Stimulated activated CD8-positive, alpha-beta memory T cell treated with anti-CD3 and anti-CD28 coated beads, Interleukin-12 subunit alpha, Interleukin-12 subunit beta, amount 100 ng/mL, for 1 hour (primary cell): Measurements from ENCODE around the gene TUT7.
"Not testable (repeated sequence)": the region's sequence is repeated elsewhere in the genome, so short reads cannot be mapped to it uniquely, and the experiment has no call there.

ENCODE experiments used
- DNase-seq: peaks from one replicate; pipeline ENCODE4 v3.0.0-alpha.2; 2020; ENCODE audit warnings: low read depth

Gene TUT7, protein sequence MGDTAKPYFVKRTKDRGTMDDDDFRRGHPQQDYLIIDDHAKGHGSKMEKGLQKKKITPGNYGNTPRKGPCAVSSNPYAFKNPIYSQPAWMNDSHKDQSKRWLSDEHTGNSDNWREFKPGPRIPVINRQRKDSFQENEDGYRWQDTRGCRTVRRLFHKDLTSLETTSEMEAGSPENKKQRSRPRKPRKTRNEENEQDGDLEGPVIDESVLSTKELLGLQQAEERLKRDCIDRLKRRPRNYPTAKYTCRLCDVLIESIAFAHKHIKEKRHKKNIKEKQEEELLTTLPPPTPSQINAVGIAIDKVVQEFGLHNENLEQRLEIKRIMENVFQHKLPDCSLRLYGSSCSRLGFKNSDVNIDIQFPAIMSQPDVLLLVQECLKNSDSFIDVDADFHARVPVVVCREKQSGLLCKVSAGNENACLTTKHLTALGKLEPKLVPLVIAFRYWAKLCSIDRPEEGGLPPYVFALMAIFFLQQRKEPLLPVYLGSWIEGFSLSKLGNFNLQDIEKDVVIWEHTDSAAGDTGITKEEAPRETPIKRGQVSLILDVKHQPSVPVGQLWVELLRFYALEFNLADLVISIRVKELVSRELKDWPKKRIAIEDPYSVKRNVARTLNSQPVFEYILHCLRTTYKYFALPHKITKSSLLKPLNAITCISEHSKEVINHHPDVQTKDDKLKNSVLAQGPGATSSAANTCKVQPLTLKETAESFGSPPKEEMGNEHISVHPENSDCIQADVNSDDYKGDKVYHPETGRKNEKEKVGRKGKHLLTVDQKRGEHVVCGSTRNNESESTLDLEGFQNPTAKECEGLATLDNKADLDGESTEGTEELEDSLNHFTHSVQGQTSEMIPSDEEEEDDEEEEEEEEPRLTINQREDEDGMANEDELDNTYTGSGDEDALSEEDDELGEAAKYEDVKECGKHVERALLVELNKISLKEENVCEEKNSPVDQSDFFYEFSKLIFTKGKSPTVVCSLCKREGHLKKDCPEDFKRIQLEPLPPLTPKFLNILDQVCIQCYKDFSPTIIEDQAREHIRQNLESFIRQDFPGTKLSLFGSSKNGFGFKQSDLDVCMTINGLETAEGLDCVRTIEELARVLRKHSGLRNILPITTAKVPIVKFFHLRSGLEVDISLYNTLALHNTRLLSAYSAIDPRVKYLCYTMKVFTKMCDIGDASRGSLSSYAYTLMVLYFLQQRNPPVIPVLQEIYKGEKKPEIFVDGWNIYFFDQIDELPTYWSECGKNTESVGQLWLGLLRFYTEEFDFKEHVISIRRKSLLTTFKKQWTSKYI (N-terminal part only)

DNA sequence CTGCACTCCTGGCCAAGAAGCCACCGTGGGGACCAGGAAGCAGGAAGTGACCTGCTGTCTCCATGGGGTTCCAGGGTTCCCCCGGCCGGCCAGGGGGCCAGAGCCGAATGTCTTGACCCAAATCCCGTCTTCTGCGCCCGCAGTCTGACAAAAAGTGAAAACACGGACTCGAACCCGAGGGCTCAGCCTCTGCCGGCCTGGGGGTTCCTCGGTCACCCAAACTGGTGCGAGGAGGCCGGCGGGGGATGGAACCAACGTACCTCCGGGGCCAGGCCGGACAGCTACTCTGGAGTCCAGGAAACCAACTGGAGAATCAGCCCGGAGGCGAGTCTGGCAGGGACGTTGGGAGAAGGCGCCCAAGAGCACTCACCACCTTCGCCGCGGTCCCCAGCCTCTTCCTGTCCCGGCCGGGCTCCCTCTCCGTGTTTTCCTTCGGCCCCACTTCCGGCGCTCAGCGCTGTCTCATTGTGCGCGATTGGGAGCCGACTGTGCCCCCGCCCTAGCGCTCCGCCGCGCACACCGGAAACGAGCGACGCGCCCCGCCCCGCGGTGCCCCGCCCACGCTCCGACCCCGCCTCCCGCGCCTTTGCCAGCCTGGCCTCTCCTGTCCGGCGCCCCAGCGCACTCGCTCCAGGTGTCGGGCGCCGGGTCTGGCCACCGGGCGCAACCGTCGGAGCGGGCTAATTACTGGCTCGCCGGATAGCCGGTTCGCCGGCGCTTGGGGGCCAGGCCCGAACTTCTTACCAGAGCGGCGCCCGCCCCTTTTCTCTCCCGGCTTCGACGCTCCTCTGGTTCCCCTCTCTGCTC lies at the start of gene TUT7:
TSS of gene TUT7 (minus strand) at position 400 of the 807 bp plus-strand sequence. CDS start 1,211 bp downstream, outside the sequence.
- DNase-seq = peak; percentile 89

DNA sequence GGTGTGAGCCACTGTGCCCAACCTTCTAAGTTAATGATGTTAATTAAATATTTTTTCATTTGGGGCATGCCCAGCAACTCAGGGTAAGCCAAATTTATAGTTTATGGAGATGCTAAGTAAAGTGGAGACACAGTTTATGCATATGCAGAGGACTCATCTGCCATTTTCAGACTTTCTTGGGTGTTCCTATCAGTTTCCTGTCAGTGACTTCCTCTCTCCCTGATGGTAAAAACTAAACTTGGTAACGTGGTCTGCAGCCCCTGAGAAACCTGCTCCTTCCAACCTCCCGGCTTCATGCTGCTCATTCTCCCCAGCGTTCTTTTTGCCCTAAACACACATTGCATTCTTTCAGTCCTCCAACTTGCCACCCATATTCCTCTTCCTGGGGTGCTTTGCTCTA lies 48.4 kb upstream of the TUT7 start:
- no peak for DNase-seq

DNA sequence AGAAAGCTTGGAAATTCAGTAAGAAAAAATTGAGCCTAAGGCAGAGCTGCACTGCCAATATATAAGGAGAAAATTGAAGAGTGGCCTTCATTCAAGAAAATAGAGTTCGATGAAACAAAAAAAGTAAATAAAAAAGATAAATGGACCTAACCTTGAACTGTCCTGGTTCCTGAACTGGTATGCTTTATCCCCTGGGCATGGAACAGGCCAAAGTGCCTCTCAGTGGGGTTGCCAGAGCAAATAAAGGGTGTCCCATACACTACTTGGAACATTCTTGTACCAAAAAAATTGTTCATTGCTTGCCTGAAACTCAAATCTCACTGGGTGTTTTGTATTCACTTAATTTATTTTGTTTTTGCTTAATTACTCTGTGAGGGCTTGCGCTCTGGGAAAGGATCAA lies 42.2 kb upstream of the TUT7 start:
- DNase-seq = no peak

DNA sequence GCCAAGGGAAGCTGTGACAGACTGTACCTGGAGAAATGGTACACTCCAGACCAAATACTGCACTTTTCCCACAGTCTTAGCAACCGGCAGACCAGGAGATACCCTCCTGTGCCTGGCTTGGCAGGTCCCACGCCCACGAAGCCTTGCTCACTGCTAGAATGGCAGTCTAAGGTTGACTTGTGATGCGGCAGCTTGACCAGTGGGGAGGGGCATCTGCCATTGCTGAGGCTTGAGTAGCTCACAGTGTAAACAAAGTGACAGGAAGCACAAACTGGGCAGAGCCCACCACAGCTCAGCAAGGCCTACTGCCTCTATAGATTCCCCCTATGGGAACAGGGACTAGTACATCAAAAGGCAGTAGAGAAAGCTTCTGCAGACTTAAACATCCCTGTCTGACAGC lies 36.0 kb upstream of the TUT7 start:
- not testable (repeated sequence) for DNase-seq

DNA sequence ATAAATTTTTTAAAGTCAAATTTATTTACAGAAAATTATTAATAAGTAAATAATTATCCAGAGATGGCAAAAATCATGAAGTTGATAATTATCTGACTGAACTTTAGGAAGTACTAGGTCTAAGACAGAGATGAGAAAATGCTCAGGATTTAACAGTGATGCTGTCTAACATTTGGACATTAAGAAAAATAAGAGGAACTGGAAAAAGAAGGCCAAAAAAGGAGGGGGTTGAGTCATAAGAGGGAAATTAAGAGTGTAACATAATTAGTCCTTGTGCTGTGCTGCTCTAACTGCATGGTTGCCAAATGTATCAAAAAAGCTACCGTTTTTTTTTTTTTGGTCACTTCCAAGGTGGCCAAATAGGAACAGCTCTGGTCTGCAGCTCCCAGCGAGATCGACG lies 35.4 kb upstream of the TUT7 start:
- DNase-seq = no peak

- no peak for DNase-seq
These were observed 33.2 kb upstream of the TUT7 start for GRCh38 chr9:86387376-86387775.

GRCh38 chr9:86383000-86383399 lies 28.8 kb upstream of the TUT7 start:
- DNase-seq = not testable (repeated sequence)

DNA sequence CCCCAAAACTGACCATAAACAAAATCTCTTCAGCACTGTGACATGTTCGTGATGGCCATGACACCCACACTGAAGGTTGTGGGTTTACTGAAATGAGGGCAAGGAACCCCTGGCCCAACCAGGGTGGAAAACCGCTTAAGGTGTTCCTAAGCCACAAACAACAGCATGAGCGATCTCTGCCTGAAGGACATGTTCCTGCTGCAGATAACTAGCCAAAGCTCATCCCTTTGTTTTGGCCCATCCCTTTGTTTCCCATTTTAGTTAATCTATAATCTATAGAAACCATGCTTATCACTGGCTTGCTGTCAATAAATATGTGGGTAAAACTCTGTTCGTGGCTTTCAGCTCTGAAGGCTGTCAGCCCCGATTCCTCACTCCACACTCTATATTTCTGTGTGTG lies 21.8 kb upstream of the TUT7 start:
- DNase-seq = no peak

DNA sequence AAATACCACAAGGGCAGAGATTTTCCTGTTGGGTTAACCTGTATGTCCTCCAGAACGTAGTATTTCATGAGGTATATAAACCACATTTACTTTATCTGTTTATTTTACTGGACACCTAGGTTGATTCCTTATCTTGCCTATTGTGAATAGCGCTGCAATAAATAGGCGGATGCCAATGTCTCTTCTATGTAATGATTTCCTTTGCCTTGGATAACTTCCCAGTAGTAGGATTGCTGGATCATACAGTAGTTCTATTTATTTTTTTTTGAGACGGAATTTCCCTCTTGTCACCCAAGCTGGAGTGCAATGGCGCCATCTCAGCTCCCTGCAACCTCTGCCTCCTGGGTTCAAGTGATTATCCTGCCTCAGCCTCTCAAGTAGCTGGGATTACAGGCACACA lies 15.6 kb upstream of the TUT7 start:
- DNase-seq = no peak

GRCh38 chr9:86368871-86369521 lies 14.8 kb upstream of the TUT7 start:
- DNase-seq = no peak

- DNase-seq = no peak
These were observed 7.0 kb upstream of the TUT7 start for GRCh38 chr9:86361176-86361575.

DNA sequence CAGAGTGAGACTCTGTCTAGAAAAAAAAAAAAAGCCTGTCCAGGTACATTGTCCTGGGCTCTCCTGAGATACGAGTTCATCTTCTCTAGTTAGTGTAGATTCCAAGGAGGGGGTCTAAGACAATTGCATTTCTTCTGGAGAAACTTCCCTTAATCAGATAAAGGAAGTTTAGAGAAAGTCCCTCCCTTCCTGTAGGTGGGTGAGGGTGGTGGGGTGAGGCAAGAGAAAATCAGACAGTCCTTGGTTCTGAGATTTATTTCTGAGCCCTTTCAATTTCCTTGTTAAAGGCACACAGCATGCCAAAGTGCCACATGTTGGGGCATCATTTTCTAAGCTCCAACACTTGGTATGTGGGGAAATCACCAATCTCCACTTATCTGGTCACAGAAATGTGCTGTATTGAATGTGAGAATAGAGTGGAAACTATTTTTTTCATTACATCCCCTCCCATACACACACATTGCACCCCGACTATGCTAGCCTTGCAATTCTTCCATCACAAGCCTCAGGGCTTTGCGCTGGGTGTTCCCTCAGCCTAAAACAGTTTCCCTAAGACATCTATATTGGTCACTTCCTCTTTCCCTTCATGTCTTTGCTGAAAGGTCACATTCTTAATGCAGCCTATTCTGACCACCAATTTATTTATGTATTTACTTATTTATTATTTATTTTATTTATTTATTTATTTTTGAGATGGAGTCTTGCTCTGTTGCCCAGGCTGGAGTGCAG lies 5.1 kb upstream of the TUT7 start:
- DNase-seq = no peak

- DNase-seq = no peak
These were observed 3.0 kb upstream of the TUT7 start for GRCh38 chr9:86356871-86357866.

DNA sequence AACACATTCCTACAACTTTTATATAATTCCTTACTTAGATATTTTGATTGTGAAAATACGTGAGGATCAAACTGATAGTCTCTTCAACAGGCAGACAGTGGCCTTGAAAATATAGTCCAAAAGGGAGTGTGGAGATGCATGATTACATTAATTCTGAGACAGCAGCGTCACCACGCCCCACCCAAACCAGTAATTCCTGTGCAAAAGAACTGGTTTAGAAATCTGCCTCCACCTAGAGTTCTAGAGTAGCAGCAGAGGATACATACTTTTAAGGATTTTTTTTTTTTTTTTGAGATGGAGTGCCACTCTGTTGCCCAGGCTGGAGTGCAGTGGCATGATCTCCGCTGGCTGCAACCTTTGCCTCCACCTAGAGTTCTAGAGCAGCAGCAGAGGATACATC lies 1.6 kb upstream of the TUT7 start:
- no peak for DNase-seq

- no peak for DNase-seq
These were observed 654 bp upstream of the TUT7 start for GRCh38 chr9:86354818-86355309.

- no peak for DNase-seq
These were observed 577 bp downstream of the TUT7 start for GRCh38 chr9:86353655-86354010.

DNA sequence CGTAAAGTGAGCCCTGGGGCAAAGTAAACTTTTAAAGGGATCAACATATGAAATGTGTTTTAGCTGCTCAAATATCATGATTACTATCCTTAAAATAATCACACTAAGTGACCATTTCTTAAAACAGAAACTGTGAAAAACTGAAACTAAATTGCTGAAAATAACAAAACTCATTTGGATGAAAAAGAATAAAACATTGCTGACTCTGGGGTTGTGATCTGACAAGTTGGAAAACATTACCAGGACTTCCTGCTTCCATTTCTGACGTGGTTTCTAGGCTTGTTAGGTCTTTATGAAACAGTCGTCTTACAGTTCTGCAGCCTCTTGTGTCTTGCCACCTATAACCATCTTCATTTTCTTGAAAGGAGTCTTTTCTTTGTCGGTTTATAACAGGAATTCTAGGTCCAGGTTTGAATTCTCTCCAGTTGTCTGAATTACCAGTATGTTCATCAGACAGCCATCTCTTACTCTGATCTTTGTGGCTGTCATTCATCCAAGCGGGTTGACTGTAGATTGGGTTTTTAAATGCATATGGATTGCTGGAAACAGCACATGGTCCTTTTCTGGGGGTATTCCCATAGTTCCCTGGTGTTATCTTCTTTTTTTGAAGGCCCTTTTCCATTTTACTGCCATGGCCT lies 1.7 kb downstream of the TUT7 start:
- DNase-seq = no peak

DNA sequence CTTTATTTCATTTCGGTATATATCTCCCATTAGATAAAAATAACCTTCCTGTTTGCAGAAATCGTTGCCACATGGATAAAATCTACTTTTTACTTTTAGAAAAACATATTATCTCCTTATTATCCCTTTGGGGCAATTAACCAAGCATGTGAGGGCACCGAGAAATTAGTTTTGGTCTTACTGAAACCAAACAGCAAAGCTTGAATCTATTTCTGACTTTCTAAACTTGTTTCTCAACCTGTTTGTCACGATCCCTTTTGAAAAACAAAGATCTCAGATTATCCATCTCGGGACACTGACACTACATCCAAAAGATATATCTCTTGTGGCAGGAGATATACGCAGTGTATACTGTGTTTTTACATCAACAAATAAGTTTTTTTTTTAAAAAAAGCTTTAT lies 2.3 kb downstream of the TUT7 start:
- no peak for DNase-seq
